Retinal pigment epithelial cell (primary cell): ENCODE data around the gene MAGEB17.
A peak's percentile ranks its signal among the peaks of the same experiment; 100 is the strongest.
"Not testable (repeated sequence)": the region's sequence is repeated elsewhere in the genome, so short reads cannot be mapped to it uniquely, and the experiment has no call there.

ENCODE experiments used
- DNase-seq: peaks from one replicate; pipeline ENCODE4 v3.0.0-alpha.2; 2010; ENCODE audit warnings: low read depth
- H3K4me3 ChIP-seq: 2 replicates; pipeline ENCODE4 v1.5.1; 2011; ENCODE audit warnings: mild to moderate bottlenecking, low read length, control low read depth, moderate library complexity
- CTCF ChIP-seq: conservative IDR thresholded peaks from 2 replicates; pipeline ENCODE4 v1.5.1; 2011; ENCODE audit warnings: low read depth, low read length, control low read depth, inconsistent platforms

Gene MAGEB17

GRCh38 chrX:16172391-16172790 is 5.1 kb downstream of the MAGEB17 start:
- TF ChIP-seq CTCF, result no peak

GRCh38 chrX:16175329-16176061 is 8.2 kb downstream of the MAGEB17 start:
- no peak overlapping the region for H3K4me3 ChIP-seq
- DNase-seq, result no peak
- no peak for TF ChIP-seq CTCF

More at GRCh38 chrX:16172391-16172790, 5.1 kb downstream of the MAGEB17 start:
- DNase-seq, result no peak
- H3K4me3 ChIP-seq, result no peak overlapping the region

- no peak for DNase-seq
- no peak for TF ChIP-seq CTCF
These were observed 10.0 kb downstream of the MAGEB17 start for GRCh38 chrX:16177260-16177659.

GRCh38 chrX:16183843-16184242 is 16.6 kb downstream of the MAGEB17 start:
- H3K4me3 ChIP-seq, DNase-seq: not testable (repeated sequence)

More at GRCh38 chrX:16177260-16177659, 10.0 kb downstream of the MAGEB17 start:
- H3K4me3 ChIP-seq, result no peak overlapping the region

GRCh38 chrX:16185725-16186136 is 18.4 kb downstream of the MAGEB17 start:
- DNase-seq, result peak; percentile 50
- TF ChIP-seq CTCF, result no peak

GRCh38 chrX:16186380-16187007 is 19.2 kb downstream of the MAGEB17 start:
- TF ChIP-seq CTCF, result no peak
- no peak overlapping the region for H3K4me3 ChIP-seq
- DNase-seq, result no peak

More at GRCh38 chrX:16185725-16186136, 18.4 kb downstream of the MAGEB17 start:
- no peak overlapping the region for H3K4me3 ChIP-seq

GRCh38 chrX:16187024-16187760 is 19.9 kb downstream of the MAGEB17 start:
- DNase-seq, result no peak
- no peak for TF ChIP-seq CTCF
- no peak overlapping the region for H3K4me3 ChIP-seq
